ENCODE measurements around the gene HABP4. TPM values are rescaled to one million over a fixed set of nuclear protein-coding genes. Genes with fewer than 3 reads are reported as not detected.

Gene HABP4
- total and polyA plus RNA-seq, 9 of the 15 experiments (the other 6 are each of a cell fraction or from before 2014, with no cell fraction given): 0.38 to 2.4 (median 1.9) TPM

DNA sequence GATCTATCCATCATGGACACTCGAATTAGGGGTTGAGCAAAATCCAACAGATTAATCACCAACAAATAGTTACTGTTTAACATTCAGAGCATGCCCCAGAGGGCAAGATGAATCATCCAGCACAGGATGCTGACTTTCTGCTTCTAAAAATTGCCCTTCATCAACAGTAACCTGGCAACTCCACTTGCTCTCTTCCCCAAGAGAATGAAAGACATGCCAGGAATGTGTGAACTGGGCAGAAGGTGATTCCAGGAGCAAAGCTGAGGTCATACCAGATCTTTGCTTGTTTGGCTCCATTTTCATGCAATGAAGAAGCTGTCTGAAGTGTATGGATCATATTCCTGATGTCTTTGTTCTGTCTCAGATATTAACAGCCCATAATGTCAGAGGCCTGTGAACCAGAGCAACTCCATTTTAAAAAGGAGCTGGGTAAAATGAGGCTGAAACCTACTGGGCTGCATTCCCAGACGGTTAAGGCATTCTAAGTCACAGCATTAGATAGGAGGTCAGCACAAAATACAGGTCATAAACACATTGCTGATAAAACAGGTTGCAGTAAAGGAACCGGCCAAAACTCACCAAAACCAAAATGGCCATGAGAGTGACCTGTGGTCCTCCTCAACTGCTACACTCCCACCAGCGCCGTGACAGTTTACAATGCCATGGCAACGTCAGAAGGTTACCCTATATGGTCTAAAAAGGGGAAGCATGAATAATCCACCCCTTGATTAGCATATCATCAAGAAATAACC, 29.3 kb upstream of the HABP4 start (continued):
- TF ChIP-seq, protein P1, sequence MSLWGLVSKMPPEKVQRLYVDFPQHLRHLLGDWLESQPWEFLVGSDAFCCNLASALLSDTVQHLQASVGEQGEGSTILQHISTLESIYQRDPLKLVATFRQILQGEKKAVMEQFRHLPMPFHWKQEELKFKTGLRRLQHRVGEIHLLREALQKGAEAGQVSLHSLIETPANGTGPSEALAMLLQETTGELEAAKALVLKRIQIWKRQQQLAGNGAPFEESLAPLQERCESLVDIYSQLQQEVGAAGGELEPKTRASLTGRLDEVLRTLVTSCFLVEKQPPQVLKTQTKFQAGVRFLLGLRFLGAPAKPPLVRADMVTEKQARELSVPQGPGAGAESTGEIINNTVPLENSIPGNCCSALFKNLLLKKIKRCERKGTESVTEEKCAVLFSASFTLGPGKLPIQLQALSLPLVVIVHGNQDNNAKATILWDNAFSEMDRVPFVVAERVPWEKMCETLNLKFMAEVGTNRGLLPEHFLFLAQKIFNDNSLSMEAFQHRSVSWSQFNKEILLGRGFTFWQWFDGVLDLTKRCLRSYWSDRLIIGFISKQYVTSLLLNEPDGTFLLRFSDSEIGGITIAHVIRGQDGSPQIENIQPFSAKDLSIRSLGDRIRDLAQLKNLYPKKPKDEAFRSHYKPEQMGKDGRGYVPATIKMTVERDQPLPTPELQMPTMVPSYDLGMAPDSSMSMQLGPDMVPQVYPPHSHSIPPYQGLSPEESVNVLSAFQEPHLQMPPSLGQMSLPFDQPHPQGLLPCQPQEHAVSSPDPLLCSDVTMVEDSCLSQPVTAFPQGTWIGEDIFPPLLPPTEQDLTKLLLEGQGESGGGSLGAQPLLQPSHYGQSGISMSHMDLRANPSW (CRISPR knock-in tag; IDR thresholded peaks at IDR 0.05): no peak
- TF ChIP-seq BCL6 (CRISPR knock-in tag; IDR thresholded peaks at IDR 0.05) (peak; percentile 96), PURB (CRISPR knock-in tag; IDR thresholded peaks at IDR 0.05; ENCODE audit: low read depth) (no peak), ZBED1 (IDR thresholded peaks at IDR 0.05) (no peak), EWSR1 (IDR thresholded peaks at IDR 0.05; ENCODE audit: borderline replicate concordance, low read depth, partially characterized antibody) (no peak), ZNF217 (CRISPR knock-in tag; IDR thresholded peaks at IDR 0.05) (no peak), ZNF239 (CRISPR knock-in tag; IDR thresholded peaks at IDR 0.05) (peak; percentile 93), SP2 (IDR thresholded peaks at IDR 0.05; ENCODE audit: extremely low read depth, low read depth, low read length, poor library complexity, severe bottlenecking) (no peak), ARID1B (IDR thresholded peaks at IDR 0.05) (peak; percentile 18; the same call in 1 of the 2 replicates), ZNF778 (CRISPR knock-in tag; IDR thresholded peaks at IDR 0.05) (no peak), CREM (IDR thresholded peaks at IDR 0.05; ENCODE audit: low read depth) (peak; percentile 41; the same call in 1 of the 2 replicates), L3MBTL2 (IDR thresholded peaks at IDR 0.05) (0 out of 2 replicates have a peak, but pooled peaks have one; percentile 37), NFIX (CRISPR knock-in tag; IDR thresholded peaks at IDR 0.05; ENCODE audit: low read depth) (peak; percentile 72), ZNF23 (CRISPR knock-in tag; IDR thresholded peaks at IDR 0.05) (peak; percentile 96), HMG20B (CRISPR knock-in tag; IDR thresholded peaks at IDR 0.05) (no peak; the same call in 1 of the 2 replicates), PTTG1 (tag; IDR thresholded peaks at IDR 0.05; ENCODE audit: low read depth) (peak; percentile 97), ATF1 (CRISPR knock-in tag; IDR thresholded peaks at IDR 0.05) (no peak), ATF1 (tag; IDR thresholded peaks at IDR 0.05) (peak; percentile 87), FOXK1 (CRISPR knock-in tag; IDR thresholded peaks at IDR 0.05; ENCODE audit: borderline replicate concordance) (no peak), ZFPM2 (CRISPR knock-in tag; IDR thresholded peaks at IDR 0.05) (peak; percentile 95)
- TF ChIP-seq, protein P2, sequence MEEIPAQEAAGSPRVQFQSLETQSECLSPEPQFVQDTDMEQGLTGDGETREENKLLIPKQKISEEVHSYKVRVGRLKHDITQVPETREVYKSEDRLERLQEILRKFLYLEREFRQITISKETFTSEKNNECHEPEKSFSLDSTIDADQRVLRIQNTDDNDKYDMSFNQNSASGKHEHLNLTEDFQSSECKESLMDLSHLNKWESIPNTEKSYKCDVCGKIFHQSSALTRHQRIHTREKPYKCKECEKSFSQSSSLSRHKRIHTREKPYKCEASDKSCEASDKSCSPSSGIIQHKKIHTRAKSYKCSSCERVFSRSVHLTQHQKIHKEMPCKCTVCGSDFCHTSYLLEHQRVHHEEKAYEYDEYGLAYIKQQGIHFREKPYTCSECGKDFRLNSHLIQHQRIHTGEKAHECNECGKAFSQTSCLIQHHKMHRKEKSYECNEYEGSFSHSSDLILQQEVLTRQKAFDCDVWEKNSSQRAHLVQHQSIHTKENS (CRISPR knock-in tag; IDR thresholded peaks at IDR 0.05): no peak
- TF ChIP-seq, protein P3, sequence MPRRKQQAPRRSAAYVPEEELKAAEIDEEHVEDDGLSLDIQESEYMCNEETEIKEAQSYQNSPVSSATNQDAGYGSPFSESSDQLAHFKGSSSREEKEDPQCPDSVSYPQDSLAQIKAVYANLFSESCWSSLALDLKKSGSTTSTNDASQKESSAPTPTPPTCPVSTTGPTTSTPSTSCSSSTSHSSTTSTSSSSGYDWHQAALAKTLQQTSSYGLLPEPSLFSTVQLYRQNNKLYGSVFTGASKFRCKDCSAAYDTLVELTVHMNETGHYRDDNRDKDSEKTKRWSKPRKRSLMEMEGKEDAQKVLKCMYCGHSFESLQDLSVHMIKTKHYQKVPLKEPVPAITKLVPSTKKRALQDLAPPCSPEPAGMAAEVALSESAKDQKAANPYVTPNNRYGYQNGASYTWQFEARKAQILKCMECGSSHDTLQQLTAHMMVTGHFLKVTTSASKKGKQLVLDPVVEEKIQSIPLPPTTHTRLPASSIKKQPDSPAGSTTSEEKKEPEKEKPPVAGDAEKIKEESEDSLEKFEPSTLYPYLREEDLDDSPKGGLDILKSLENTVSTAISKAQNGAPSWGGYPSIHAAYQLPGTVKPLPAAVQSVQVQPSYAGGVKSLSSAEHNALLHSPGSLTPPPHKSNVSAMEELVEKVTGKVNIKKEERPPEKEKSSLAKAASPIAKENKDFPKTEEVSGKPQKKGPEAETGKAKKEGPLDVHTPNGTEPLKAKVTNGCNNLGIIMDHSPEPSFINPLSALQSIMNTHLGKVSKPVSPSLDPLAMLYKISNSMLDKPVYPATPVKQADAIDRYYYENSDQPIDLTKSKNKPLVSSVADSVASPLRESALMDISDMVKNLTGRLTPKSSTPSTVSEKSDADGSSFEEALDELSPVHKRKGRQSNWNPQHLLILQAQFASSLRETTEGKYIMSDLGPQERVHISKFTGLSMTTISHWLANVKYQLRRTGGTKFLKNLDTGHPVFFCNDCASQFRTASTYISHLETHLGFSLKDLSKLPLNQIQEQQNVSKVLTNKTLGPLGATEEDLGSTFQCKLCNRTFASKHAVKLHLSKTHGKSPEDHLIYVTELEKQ (CRISPR knock-in tag; IDR thresholded peaks at IDR 0.05): peak; percentile 98
